IMR-90 (cell line): ENCODE results near the gene CLK3. TPM values are rescaled to one million over a fixed set of nuclear protein-coding genes. Genes with fewer than 3 reads are reported as not detected.

Experiments
- ATAC-seq: fragments of 200-7000 bp; cut with Tn5 transposase; 2 replicates; pipeline ENCODE4 v1.9.1; 2020; ENCODE audit warnings: low read depth, mild to moderate bottlenecking, moderate library complexity
- BruUV-seq: library from RNA; stranded (reverse); fragments of 400-500 nt; replicated peaks from 2 replicates; lab custom pipeline; 2021; lab: Mats Ljungman, UMichigan
- CTCF ChIA-PET: fragments of 300-600 bp; formaldehyde crosslinking; extraction: SDS; loops from one replicate; lab custom pipeline; 2021; ENCODE audit warnings: antibody characterized with exemption; lab: Yijun Ruan, JAX
- POLR2A ChIA-PET: fragments of 300-600 bp; sonication (Branson Sonifier 250); formaldehyde crosslinking; loops from one replicate; lab custom pipeline; 2022; ENCODE audit warnings: antibody characterized with exemption; ENCODE audit not compliant: unreplicated experiment; lab: Charles Lee
- DNase-seq: peaks from one replicate; pipeline ENCODE4 v3.0.0; 2013
- H2AFZ ChIP-seq: replicated peaks from 2 replicates; pipeline ENCODE3; 2013; ENCODE audit warnings: low read length, mild to moderate bottlenecking; ENCODE audit not compliant: poor library complexity
- H2AK5ac ChIP-seq: 2 replicates; pipeline ENCODE4 v1.6.1; 2013; ENCODE audit warnings: low read depth, low read length, inconsistent platforms
- H2AK9ac ChIP-seq: replicated peaks from 2 replicates; pipeline ENCODE3; 2013; ENCODE audit warnings: mild to moderate bottlenecking, low read depth, low read length, moderate library complexity; ENCODE audit not compliant: poor library complexity
- H2BK120ac ChIP-seq: 2 replicates; pipeline ENCODE4 v1.6.1; 2013; ENCODE audit warnings: low read depth, low read length, inconsistent platforms
- H2BK15ac ChIP-seq: 3 replicates; pipeline ENCODE4 v1.6.1; 2013; ENCODE audit warnings: low read depth, low read length, inconsistent platforms
- H2BK20ac ChIP-seq: 2 replicates; pipeline ENCODE4 v1.6.1; 2013; ENCODE audit warnings: low read depth, mild to moderate bottlenecking, inconsistent platforms, low read length, moderate library complexity
- H2BK5ac ChIP-seq: 2 replicates; pipeline ENCODE4 v1.6.1; 2013; ENCODE audit warnings: mild to moderate bottlenecking, low read depth, low read length, inconsistent platforms; ENCODE audit not compliant: poor library complexity, severe bottlenecking
- H3K14ac ChIP-seq: replicated peaks from 2 replicates; pipeline ENCODE4 v1.6.1; 2013; ENCODE audit warnings: low read depth, low read length, inconsistent platforms
- H3K18ac ChIP-seq: 2 replicates; pipeline ENCODE4 v1.6.1; 2013; ENCODE audit warnings: low read depth, low read length, control low read depth
- H3K23ac ChIP-seq: 2 replicates; pipeline ENCODE4 v1.6.1; 2013; ENCODE audit warnings: low read depth, low read length, inconsistent platforms
- H3K27ac ChIP-seq: 2 replicates; pipeline ENCODE4 v1.5.1; 2013; ENCODE audit warnings: mild to moderate bottlenecking, control low read depth, low read length; ENCODE audit not compliant: insufficient read depth
- H3K27me3 ChIP-seq: 2 replicates; pipeline ENCODE4 v1.6.1; 2013; ENCODE audit warnings: low read length; ENCODE audit not compliant: control insufficient read depth, insufficient read depth
- H3K36me3 ChIP-seq: 2 replicates; pipeline ENCODE4 v1.6.1; 2013; ENCODE audit warnings: low read length, mixed read lengths; ENCODE audit not compliant: control insufficient read depth, insufficient read depth
- H3K4ac ChIP-seq: 2 replicates; pipeline ENCODE4 v1.6.1; 2013; ENCODE audit warnings: low read depth, low read length, inconsistent platforms
- H3K4me1 ChIP-seq: 2 replicates; pipeline ENCODE4 v1.6.1; 2013; ENCODE audit warnings: low read length, mixed read lengths; ENCODE audit not compliant: control insufficient read depth, insufficient read depth
- H3K4me2 ChIP-seq: 2 replicates; pipeline ENCODE4 v1.6.1; 2013; ENCODE audit warnings: low read depth, mild to moderate bottlenecking, control low read depth, low read length, moderate library complexity
- H3K4me3 ChIP-seq: 2 replicates; pipeline ENCODE4 v1.5.1; 2013; ENCODE audit warnings: low read depth, mild to moderate bottlenecking, control low read depth, low read length, moderate library complexity; ENCODE audit not compliant: insufficient read depth
- H3K56ac ChIP-seq: 2 replicates; pipeline ENCODE4 v1.6.1; 2013; ENCODE audit warnings: low read length, inconsistent platforms; ENCODE audit not compliant: insufficient read depth; ENCODE audit errors: extremely low read depth
- H3K79me1 ChIP-seq, 2 experiments: 2 replicates each; pipeline ENCODE4 v1.6.1; 2013; ENCODE audit warnings: low read length in 2 of 2, inconsistent platforms in 1 of 2, low read depth in 1 of 2
- H3K9ac ChIP-seq: 2 replicates; pipeline ENCODE4 v1.6.1; 2013; ENCODE audit warnings: low read depth, low read length, control low read depth
- H3K9me1 ChIP-seq: 2 replicates; pipeline ENCODE4 v1.6.1; 2013; ENCODE audit warnings: low read length, inconsistent platforms; ENCODE audit not compliant: insufficient read depth
- H3K9me3 ChIP-seq: 2 replicates; pipeline ENCODE4 v1.6.1; 2013; ENCODE audit warnings: low read length; ENCODE audit not compliant: control insufficient read depth, insufficient read depth
- H4K20me1 ChIP-seq: 2 replicates; pipeline ENCODE4 v1.6.1; 2013; ENCODE audit warnings: low read length, inconsistent platforms; ENCODE audit not compliant: insufficient read depth
- H4K5ac ChIP-seq: 2 replicates; pipeline ENCODE4 v1.6.1; 2013; ENCODE audit warnings: mild to moderate bottlenecking, low read depth, low read length, control low read depth
- H4K8ac ChIP-seq, 2 experiments: 2 replicates each; pipeline ENCODE4 v1.6.1; 2013; ENCODE audit warnings: low read depth in 2 of 2, low read length in 2 of 2, control low read depth in 1 of 2, inconsistent platforms in 1 of 2
- H4K91ac ChIP-seq: 2 replicates; pipeline ENCODE4 v1.6.1; 2013; ENCODE audit warnings: low read depth, low read length, inconsistent platforms; ENCODE audit not compliant: insufficient read depth
- CEBPB ChIP-seq: IDR thresholded peaks from 2 replicates; pipeline ENCODE4 v1.6.1; 2012; ENCODE audit warnings: low read depth, low read length, improper control_type of control experiment
- CHD1 ChIP-seq: IDR thresholded peaks from 2 replicates; pipeline ENCODE4 v1.6.1; 2012; ENCODE audit warnings: low read depth, low read length, improper control_type of control experiment
- FOS ChIP-seq: fragments of 150-350 bp; IDR thresholded peaks from 2 replicates; pipeline ENCODE4 v1.6.1; 2016; ENCODE audit warnings: low read depth, low read length
- MAFK ChIP-seq: IDR thresholded peaks from 2 replicates; pipeline ENCODE4 v1.6.1; 2012; ENCODE audit warnings: low read depth, low read length, improper control_type of control experiment
- MAZ ChIP-seq: IDR thresholded peaks from 2 replicates; pipeline ENCODE4 v1.6.1; 2012; ENCODE audit warnings: low read depth, mild to moderate bottlenecking, low read length, improper control_type of control experiment, moderate library complexity, borderline replicate concordance
- MXI1 ChIP-seq: IDR thresholded peaks from 2 replicates; pipeline ENCODE4 v1.6.1; 2012; ENCODE audit warnings: low read depth, mild to moderate bottlenecking, low read length, moderate library complexity, borderline replicate concordance
- NFE2L2 ChIP-seq: fragments of 150-350 bp; IDR thresholded peaks from 2 replicates; pipeline ENCODE4 v1.6.1; 2016; ENCODE audit warnings: low read depth, mild to moderate bottlenecking, low read length
- POLR2A ChIP-seq: IDR thresholded peaks from 2 replicates; pipeline ENCODE4 v1.6.1; 2012; ENCODE audit warnings: mild to moderate bottlenecking, low read depth, low read length
- WGBS, 2 experiments: methylation state at CpG; one replicate each; pipeline versions ENCODE4 v1.1.5 to v1.1.7; 2013; ENCODE audit warnings: missing lambda C conversion rate in 2 of 2; ENCODE audit not compliant: insufficient read length in 1 of 2; ENCODE audit errors: extremely low coverage in 2 of 2; 5-methylcytosine and 5-hydroxymethylcytosine counted together
- dilution Hi-C: fragments of 300-500 bp; cut with HindIII; formaldehyde crosslinking; loops from one replicate; pipeline ENCODE4 v1.14.3; 2018; ENCODE audit warnings: low sequenced_read_pairs; ENCODE audit not compliant: unreplicated experiment
- in situ Hi-C: fragments of 300-500 bp; cut with MboI; formaldehyde crosslinking; loops from 3 replicates; pipeline ENCODE4 v1.14.3; 2019; ENCODE audit warnings: low sequenced_read_pairs, inconsistent platforms, mixed read lengths
- intact Hi-C: fragments of 100-400 bp; cut with micrococcal nuclease; formaldehyde crosslinking; loops from 2 replicates; pipeline ENCODE4 v1.10.0; 2022
- polyA plus RNA-seq, 3 experiments: library from polyadenylated mRNA; depleted of rRNA; stranded (reverse); fragments of >200 nt; gene quantifications; 2 replicates each; pipeline ENCODE4 v1.2.3, GENCODE V29; 2012; ENCODE audit warnings: low replicate concordance in 1 of 3
- total RNA-seq: library from RNA; depleted of rRNA; stranded (reverse); fragments of >200 nt; gene quantifications from 2 replicates; pipeline ENCODE4 v1.2.3, GENCODE V29; 2012
- TF ChIP-seq, protein P1 (sequence below): fragments of 150-350 bp; IDR thresholded peaks from 2 replicates; pipeline ENCODE4 v1.6.1; 2017; ENCODE audit warnings: mild to moderate bottlenecking, antibody characterized with exemption, low read length, low read depth

CLK3 gene
- total and polyA plus RNA-seq, 2 of the 4 experiments (the other 2 are of a cell fraction) = 84.7 to 117 TPM

DNA sequence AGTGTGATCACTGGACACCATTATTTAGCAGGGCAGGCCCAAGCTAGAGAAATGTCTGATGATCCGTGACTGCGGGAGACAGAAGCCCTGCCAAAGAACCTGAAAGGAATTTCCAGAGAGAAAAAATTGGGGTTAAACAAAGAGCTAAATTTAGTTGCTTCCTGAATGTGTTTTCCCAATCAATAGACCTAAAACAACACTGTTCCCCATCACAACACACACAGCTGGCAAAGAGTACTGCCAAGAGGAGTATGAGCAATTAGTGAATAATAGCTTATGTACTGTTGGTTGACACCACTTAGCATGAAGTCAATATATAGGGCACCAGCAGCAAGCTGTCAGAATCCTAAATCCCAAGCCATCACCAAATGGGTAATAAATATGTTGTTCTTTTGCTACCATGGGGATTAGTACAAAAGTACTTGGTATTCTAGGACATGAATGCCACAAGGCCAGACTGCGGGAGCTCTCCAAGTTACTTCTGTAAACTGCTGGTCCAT, 35.7 kb downstream of the CLK3 start:
- Histone ChIP-seq H3K18ac (no peak overlapping the region), H3K4me1 (peaks cover 4% of the 10 kb centered on the region; the same call in 1 of the 2 replicates), H2AK5ac (no peak overlapping the region), H4K5ac (no peak overlapping the region), H3K36me3 (peaks cover 10% of the 10 kb centered on the region), H2BK5ac (no peak overlapping the region), H3K23ac (no peak overlapping the region), H4K8ac (no peak overlapping the region), H3K14ac (no peak overlapping the region), H3K9me3 (no peaks in the 10 kb centered on the region), H2AFZ (no peak overlapping the region), H3K9ac (no peak overlapping the region), H3K79me1 (peaks cover 42 to 64% of the 10 kb centered on the region in 2 experiments), H4K91ac (no peak overlapping the region), H2AK9ac (no peak overlapping the region), H3K27me3 (no peaks in the 10 kb centered on the region), H4K20me1 (peaks cover 49% of the 10 kb centered on the region), H3K9me1 (peaks cover 13% of the 10 kb centered on the region; the same call in 1 of the 2 replicates), H2BK120ac (no peak overlapping the region), H3K56ac (no peak overlapping the region), H3K27ac (no peak overlapping the region), H3K4me3 (no peak overlapping the region), H3K4ac (no peak overlapping the region), H3K4me2 (no peak overlapping the region), H2BK15ac (no peak overlapping the region), H2BK20ac (no peak overlapping the region)
- BruUV-seq = no TSS peak
- in situ Hi-C loops (no loop called here), intact Hi-C loops (no loop called here), dilution Hi-C loops (no loop called here)
- ChIA-PET POLR2A (no interaction called here), CTCF (no interaction called here)
- no CpG with 5 or more reads among the region's 3 CpGs for WGBS, 2 experiments
- no peak for TF ChIP-seq FOS
- no peak for TF ChIP-seq CEBPB
- no peak for TF ChIP-seq MAFK
- no peak for TF ChIP-seq MXI1
- TF ChIP-seq POLR2A = no peak
- TF ChIP-seq, protein P1, sequence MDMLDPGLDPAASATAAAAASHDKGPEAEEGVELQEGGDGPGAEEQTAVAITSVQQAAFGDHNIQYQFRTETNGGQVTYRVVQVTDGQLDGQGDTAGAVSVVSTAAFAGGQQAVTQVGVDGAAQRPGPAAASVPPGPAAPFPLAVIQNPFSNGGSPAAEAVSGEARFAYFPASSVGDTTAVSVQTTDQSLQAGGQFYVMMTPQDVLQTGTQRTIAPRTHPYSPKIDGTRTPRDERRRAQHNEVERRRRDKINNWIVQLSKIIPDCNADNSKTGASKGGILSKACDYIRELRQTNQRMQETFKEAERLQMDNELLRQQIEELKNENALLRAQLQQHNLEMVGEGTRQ = no peak
- no peak for TF ChIP-seq CHD1
- no peak for TF ChIP-seq MAZ
- no peak for TF ChIP-seq NFE2L2
- ATAC-seq (no peak), DNase-seq (no peak)
